ENCODE results near the gene BID.

BID gene

DNA sequence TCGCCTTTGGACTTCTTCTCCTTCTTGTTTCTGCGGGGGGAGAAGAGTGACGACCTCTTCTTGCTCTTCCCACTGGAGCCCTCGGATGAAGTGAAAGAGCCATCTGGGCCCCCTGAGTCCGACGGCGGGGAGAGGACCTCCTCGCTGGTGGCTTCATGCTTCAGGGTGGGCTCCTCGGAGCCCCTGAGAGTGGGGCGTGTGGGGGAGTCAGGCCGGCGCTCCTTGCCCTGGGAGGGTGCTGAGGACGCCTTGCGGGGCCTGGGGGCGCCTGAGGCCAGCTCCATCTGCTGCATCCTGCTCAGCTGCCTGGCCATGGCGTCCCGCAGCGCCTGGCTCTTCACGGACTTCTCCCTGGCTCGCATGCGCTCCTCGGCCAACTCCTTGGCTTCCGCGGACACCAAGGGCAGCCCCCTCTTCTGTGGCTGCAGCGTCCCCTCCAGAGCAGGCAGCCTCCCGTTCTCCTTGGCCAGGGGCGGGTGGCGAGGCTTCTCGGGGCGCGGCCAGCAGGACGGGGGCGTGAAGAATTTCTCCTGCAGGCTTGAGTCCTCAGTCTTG is 43.3 kb upstream of the BID start:
- TF ChIP-seq, protein P1, sequence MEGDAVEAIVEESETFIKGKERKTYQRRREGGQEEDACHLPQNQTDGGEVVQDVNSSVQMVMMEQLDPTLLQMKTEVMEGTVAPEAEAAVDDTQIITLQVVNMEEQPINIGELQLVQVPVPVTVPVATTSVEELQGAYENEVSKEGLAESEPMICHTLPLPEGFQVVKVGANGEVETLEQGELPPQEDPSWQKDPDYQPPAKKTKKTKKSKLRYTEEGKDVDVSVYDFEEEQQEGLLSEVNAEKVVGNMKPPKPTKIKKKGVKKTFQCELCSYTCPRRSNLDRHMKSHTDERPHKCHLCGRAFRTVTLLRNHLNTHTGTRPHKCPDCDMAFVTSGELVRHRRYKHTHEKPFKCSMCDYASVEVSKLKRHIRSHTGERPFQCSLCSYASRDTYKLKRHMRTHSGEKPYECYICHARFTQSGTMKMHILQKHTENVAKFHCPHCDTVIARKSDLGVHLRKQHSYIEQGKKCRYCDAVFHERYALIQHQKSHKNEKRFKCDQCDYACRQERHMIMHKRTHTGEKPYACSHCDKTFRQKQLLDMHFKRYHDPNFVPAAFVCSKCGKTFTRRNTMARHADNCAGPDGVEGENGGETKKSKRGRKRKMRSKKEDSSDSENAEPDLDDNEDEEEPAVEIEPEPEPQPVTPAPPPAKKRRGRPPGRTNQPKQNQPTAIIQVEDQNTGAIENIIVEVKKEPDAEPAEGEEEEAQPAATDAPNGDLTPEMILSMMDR (IDR thresholded peaks at IDR 0.05) = no peak

DNA sequence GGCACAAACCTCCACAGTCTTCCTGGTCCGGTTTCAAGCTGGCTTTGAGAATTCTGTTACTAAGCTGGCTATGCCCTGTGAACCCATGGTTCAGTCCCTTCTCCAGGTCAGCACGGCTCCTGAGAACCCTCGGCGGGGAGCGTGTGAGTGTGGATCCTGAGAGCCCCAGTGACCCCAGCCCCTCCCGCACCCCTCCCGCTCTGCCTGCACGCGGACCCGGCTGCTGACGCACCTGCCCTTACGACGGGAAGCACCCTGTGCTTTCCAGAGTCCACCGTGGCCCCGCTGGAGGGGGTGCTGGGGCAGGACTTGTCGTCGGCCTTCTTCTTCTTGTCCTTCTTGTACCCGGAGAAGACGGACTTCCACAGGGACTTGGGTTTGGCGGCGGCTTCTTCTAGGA is 42.8 kb upstream of the BID start:
- TF ChIP-seq, protein P1 (IDR thresholded peaks at IDR 0.05) = no peak

DNA sequence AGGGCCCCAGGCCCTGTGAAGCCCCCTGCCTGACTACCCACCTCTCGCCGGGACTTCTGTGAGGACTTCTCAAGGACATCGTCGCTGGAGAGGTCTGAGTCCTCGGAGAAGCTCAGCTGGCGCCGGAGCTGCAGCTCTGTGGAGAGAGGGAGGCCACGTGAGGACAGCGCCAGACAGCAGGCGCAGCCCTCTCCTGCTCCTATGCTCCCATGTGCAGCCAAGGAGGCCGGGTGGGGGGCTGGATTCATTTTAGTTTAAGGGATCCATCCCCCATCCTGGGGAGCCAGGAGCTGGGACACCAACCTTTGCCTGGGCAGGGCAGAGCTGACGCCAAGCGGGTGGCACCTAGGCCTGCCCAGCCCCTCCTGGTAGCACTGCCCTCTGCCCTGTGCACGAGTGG is 42.4 kb upstream of the BID start:
- TF ChIP-seq, protein P1 (IDR thresholded peaks at IDR 0.05) = no peak

DNA sequence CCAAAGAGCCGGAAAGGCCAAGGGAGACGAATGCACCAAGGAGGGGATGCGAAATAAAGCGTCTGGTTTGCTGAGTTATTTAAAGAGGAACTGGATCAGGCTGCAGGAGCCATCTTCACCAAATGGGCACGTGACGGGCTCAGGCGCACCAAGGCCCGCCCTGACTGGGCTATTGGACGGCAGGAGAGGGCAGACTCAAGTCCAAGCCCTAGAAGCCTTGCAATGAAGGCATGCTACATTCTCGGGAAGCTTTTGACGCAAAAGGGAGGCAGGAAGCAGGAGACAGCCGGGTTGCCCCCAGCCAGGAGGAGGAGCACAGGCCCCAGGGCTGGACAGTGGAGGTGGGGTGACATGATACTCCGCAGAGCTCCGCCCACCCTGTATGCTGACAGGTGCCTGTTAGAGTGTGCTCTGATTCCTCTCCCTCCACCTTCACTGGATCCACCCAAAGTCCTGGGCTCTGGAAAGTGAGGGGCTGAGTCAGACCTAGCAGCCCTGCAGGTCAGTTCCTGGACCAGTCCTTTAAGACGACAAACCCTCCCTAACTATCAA is 41.5 kb upstream of the BID start:
- TF ChIP-seq, protein P1 (IDR thresholded peaks at IDR 0.05) = no peak

DNA sequence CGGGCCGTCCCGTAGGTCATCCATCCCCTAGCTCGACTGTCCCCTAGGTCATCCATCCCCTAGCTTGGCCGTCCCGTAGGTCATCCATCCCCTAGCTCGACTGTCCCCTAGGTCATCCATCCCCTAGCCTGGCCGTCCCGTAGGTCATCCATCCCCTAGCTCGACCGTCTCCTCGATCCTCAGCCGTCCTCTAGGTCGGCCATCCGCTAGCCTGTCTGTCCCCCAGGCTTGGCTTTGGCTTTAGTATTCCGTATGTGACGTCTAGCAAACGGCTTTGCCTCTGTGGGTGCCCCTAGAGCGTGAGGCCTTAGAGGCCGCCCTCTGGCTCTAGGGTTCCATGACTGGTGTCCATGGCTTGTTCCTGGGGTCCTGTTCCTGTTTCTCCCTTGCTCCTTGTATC is 40.6 kb upstream of the BID start:
- TF ChIP-seq, protein P1 (IDR thresholded peaks at IDR 0.05) = no peak

DNA sequence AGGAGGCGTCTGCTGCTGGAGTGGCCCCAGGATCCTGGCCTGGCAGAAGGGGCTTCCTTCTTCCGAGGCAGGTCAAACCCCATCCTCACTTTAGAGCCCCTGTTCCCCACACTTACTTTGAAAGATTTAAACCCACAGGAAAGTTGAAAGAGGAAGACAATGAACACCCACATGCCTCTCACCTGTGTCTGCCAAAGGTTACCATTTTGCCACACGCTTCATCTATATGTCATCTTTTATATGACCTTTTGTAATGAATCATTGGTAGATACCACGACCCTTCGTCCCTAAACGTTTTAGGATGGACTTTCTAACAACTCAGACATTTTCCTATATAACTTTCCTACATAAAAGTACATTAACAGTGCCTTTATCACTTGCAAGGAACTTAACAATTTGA is 39.8 kb upstream of the BID start:
- TF ChIP-seq, protein P1 (IDR thresholded peaks at IDR 0.05) = no peak

DNA sequence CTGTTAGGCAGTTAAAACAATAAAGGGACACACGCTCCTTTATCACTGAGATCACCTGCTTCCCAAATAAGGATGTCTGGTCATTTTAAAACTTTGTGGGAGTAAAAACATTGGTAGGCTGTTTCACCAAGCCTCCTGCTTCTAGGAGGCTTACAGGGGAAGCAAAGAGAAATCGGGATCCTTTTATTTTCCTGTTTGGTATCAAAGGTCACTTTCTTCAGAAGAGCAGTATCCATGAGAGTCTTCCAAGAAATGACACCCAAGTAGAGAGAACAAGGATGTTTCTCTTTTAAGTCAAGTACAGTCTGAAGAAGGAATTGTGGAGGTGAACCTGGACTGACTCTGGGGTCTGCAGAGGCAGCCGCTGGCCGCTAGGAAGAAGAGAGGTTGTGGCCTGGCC is 36.9 kb upstream of the BID start:
- TF ChIP-seq, protein P1 (IDR thresholded peaks at IDR 0.05) = no peak
